Thyroid gland (tissue), 4 donors: ENCODE data around the gene REG4. TPM values are rescaled to one million over a fixed set of nuclear protein-coding genes. Genes with fewer than 3 reads are reported as not detected.

ENCODE experiments used
- DNase-seq, 2 donors: peaks; one replicate each; pipeline ENCODE4 v3.0.0-alpha.2; 2019
- H3K27ac ChIP-seq, 3 donors: fragments of 200-600 bp; sonication (generic); 1 replicate in 2 of 3; 2 replicates in 1 of 3; pipeline ENCODE4 v1.5.1; 2016 to 2019; ENCODE audit warnings: mild to moderate bottlenecking in 1 of 3, moderate library complexity in 1 of 3
- H3K27me3 ChIP-seq: fragments of 200-600 bp; sonication (generic); one replicate; pipeline ENCODE4 v1.5.1; 2019
- H3K36me3 ChIP-seq, 2 donors: fragments of 200-600 bp; sonication (generic); one replicate each; pipeline ENCODE4 v1.5.1; 2016 to 2019
- H3K4me1 ChIP-seq, 2 donors: fragments of 200-600 bp; sonication (generic); one replicate each; pipeline ENCODE4 v1.5.1; 2017 to 2019
- H3K4me3 ChIP-seq, 3 donors: fragments of 200-600 bp; sonication (generic); replicated peaks in 1 of 3; 1 replicate in 2 of 3; 2 replicates in 1 of 3; pipeline ENCODE4 v1.5.1; 2016; ENCODE audit warnings: mild to moderate bottlenecking in 1 of 3
- H3K9me3 ChIP-seq: fragments of 200-600 bp; sonication (generic); one replicate; pipeline ENCODE4 v1.5.1; 2017
- POLR2A ChIP-seq, 2 donors: fragments of 450-650 bp; IDR thresholded peaks; one replicate each; pipeline ENCODE4 v1.6.1; 2017; ENCODE audit warnings: antibody characterized with exemption in 2 of 2, mild to moderate bottlenecking in 2 of 2, moderate library complexity in 1 of 2
- WGBS, 2 donors: methylation state at CpG; one replicate each; pipeline ENCODE4 v1.1.5; 2017; 5-methylcytosine and 5-hydroxymethylcytosine counted together
- intact Hi-C: fragments of 100-400 bp; cut with DNase I; formaldehyde crosslinking; loops from one replicate; pipeline ENCODE4 v1.15.1; 2023
- total RNA-seq, 4 donors: library from RNA; depleted of rRNA; stranded (reverse); fragments of >200 nt; gene quantifications; one replicate each; pipeline ENCODE4 v1.2.3, GENCODE V29; 2016
- TF ChIP-seq, protein P1 (sequence below), 6 experiments: fragments of 200-600 bp in 3 of 6; fragments of 450-650 bp in 3 of 6; sonication (generic) in 3 of 6; IDR thresholded peaks; one replicate each; pipeline ENCODE4 v1.5.1; 2016 to 2019; ENCODE audit warnings: antibody characterized with exemption in 6 of 6, mild to moderate bottlenecking in 2 of 6, inconsistent platforms in 1 of 6, moderate library complexity in 1 of 6

The REG4 gene
- total RNA-seq, 4 donors from 2014 or later: not detected

DNA sequence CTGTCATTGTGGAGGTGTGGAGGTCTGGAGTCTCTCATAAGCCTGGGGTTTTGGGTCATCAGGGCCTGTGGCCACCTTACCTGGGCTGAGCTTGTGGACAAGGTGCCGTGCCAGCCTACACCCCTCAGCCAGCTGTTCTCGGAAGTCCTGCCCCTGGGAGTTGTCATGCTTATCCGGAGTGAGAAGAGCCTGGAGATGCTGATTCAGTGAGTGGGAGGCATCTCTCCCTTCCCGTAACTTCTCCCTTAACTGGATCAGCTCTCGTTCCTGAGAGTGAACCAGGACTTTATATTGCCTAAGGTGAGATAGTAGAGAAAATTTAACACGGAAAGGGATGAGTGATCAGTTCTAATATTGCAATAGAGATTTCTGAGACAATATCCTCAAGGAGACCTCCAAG lies 30.0 kb upstream of the REG4 start:
- no peaks in the 10 kb centered on the region for H3K36me3 ChIP-seq
- no peaks in the 10 kb centered on the region for H3K4me1 ChIP-seq
- H3K27ac ChIP-seq: no peak overlapping the region
- H3K27me3 ChIP-seq: no peaks in the 10 kb centered on the region
- no peak overlapping the region for H3K4me3 ChIP-seq
- TF ChIP-seq, protein P1, sequence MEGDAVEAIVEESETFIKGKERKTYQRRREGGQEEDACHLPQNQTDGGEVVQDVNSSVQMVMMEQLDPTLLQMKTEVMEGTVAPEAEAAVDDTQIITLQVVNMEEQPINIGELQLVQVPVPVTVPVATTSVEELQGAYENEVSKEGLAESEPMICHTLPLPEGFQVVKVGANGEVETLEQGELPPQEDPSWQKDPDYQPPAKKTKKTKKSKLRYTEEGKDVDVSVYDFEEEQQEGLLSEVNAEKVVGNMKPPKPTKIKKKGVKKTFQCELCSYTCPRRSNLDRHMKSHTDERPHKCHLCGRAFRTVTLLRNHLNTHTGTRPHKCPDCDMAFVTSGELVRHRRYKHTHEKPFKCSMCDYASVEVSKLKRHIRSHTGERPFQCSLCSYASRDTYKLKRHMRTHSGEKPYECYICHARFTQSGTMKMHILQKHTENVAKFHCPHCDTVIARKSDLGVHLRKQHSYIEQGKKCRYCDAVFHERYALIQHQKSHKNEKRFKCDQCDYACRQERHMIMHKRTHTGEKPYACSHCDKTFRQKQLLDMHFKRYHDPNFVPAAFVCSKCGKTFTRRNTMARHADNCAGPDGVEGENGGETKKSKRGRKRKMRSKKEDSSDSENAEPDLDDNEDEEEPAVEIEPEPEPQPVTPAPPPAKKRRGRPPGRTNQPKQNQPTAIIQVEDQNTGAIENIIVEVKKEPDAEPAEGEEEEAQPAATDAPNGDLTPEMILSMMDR (IDR thresholded peaks at IDR 0.05): no peak
- TF ChIP-seq POLR2A (IDR thresholded peaks at IDR 0.05): no peak
- whole genome bisulfite sequencing, 2 donors: 93 to 94% methylated on average over 6 of the region's 6 CpGs
- intact Hi-C loops: no loop called here
- no peaks in the 10 kb centered on the region for H3K9me3 ChIP-seq
- DNase-seq: no peak

DNA sequence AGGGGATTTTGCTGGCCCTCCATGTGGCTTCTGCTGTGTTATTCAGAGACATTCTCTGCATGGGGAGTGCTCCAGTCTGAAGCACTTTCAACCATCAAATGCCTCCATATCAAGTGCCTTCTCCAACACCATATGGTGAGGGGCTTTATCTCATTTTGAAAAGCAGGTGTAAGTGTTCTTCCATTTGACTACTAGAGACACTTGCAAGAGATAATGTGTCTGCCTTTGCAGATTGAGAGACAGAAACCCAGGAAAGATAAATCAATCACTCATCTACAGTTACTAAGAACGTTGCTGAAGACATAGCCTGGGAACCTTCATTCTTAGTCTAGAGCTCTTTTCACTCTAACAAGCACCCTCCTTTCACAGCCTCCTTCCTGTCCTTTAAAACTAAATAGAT lies 29.5 kb upstream of the REG4 start:
- Histone ChIP-seq H3K36me3 (no peaks in the 10 kb centered on the region), H3K4me3 (no peak overlapping the region), H3K27me3 (no peaks in the 10 kb centered on the region), H3K9me3 (no peaks in the 10 kb centered on the region), H3K27ac (no peak overlapping the region), H3K4me1 (no peaks in the 10 kb centered on the region)
- TF ChIP-seq, protein P1 (IDR thresholded peaks at IDR 0.05): no peak
- no peak for TF ChIP-seq POLR2A (IDR thresholded peaks at IDR 0.05)
- intact Hi-C loops: no loop called here
- no peak for DNase-seq
- 54 to 60% methylated on average over 1 of the region's 1 CpG for WGBS, 2 donors

- no peak for DNase-seq
- Histone ChIP-seq H3K36me3 (no peaks in the 10 kb centered on the region), H3K9me3 (no peaks in the 10 kb centered on the region), H3K27me3 (no peaks in the 10 kb centered on the region), H3K4me3 (no peak overlapping the region), H3K4me1 (no peaks in the 10 kb centered on the region), H3K27ac (no peak overlapping the region)
- TF ChIP-seq POLR2A (IDR thresholded peaks at IDR 0.05): no peak
- TF ChIP-seq, protein P1 (IDR thresholded peaks at IDR 0.05): no peak
- WGBS, 2 donors: 65 to 86% methylated on average over 3 of the region's 3 CpGs
- intact Hi-C loops: no loop called here
Measured at GRCh38 chr1:119838236-119838635, 27.0 kb upstream of the REG4 start.

DNA sequence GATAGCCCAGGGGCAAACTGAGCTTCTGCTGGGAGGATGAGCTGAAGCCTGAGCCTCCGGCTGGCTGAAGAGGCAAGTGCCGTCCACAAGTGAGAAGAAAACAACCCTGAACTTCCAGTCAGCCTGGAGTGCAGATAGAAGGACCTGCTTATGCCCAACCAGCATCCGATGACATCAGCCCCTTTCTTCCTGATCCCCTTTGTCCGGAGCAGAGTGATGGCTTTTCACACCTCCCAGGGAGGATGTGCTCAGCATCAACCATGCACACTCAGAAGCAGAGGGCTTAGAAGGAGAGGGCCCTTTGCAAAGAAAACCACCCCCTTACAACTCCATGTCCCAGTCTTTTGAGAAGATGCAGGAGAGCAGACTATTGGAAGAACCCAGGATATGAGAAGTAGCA lies 23.7 kb upstream of the REG4 start:
- 59 to 68% methylated on average over 4 of the region's 4 CpGs for WGBS, 2 donors
- Histone ChIP-seq H3K27me3 (no peaks in the 10 kb centered on the region), H3K9me3 (no peaks in the 10 kb centered on the region), H3K36me3 (no peaks in the 10 kb centered on the region), H3K4me1 (no peaks in the 10 kb centered on the region), H3K4me3 (no peak overlapping the region), H3K27ac (no peak overlapping the region)
- DNase-seq: no peak
- TF ChIP-seq, protein P1 (IDR thresholded peaks at IDR 0.05): no peak
- TF ChIP-seq POLR2A (IDR thresholded peaks at IDR 0.05): no peak
- intact Hi-C loops: no loop called here

- H3K36me3 ChIP-seq: no peaks in the 10 kb centered on the region
- H3K27ac ChIP-seq: no peak overlapping the region
- no peaks in the 10 kb centered on the region for H3K4me1 ChIP-seq
- H3K4me3 ChIP-seq: no peak overlapping the region
- WGBS, 2 donors: 95% methylated on average over 3 of the region's 3 CpGs
- intact Hi-C loops: no loop called here
- no peak for DNase-seq
- H3K27me3 ChIP-seq: no peaks in the 10 kb centered on the region
- no peaks in the 10 kb centered on the region for H3K9me3 ChIP-seq
- TF ChIP-seq, protein P1 (IDR thresholded peaks at IDR 0.05): no peak
- TF ChIP-seq POLR2A (IDR thresholded peaks at IDR 0.05): no peak
Measured at GRCh38 chr1:119831027-119831426, 19.8 kb upstream of the REG4 start.
